OCI-M1 (cell line): ENCODE data around the gene ZFR2.
"Not testable (repeated sequence)": the region's sequence is repeated elsewhere in the genome, so short reads cannot be mapped to it uniquely, and the experiment has no call there.

Experiments
- DNase-seq: peaks from one replicate; lab custom pipeline; 2025; lab: John Stamatoyannopoulos, UW

The ZFR2 gene

GRCh38 chr19:3868770-3869456 lies at the start of gene ZFR2:
TSS of gene ZFR2 (minus strand) at chr19:3869038. CDS start at chr19:3869017, 21 bp downstream.
- no peak for DNase-seq

- no peak for DNase-seq
Measured at GRCh38 chr19:3916033-3916432, 47.2 kb upstream of the ZFR2 start.

DNA sequence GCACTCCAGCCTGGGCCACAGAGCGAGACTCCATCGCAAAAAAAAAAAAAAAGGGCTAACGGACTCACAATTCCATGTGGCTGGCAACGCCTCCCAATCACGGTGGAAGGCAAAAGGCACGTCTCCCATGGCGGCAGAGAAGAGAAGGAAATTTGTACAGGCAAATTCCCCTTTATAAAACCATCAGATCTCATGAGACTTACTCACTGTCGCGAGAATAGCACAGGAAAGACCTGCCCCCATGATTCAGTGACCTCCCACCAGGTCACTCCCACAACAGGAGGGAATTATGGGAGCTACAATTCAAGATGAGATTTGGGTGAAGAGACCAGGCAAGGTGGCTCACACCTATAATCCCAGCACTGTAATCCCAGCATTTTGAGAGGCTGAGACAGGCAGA lies 45.4 kb upstream of the ZFR2 start:
- no peak for DNase-seq

DNA sequence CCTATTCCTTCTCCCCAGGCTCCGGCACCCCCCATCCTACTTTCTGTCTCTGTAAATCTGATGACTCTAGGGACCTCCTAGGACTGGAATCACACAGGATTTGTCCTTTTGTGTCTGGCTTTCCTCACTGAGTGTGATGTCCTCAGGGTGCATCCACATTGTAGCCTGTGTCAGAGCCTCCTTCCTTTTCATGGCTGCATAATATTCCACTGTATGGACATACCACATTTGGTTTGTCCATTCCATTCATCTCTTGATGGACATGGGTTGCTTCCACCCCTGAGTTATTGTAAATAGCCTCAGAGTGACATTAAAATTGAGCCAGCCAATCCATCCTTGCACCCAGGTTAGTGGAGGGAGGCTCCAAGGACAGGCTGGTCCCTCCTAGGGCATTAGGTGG lies 41.3 kb upstream of the ZFR2 start:
- DNase-seq: no peak

- DNase-seq: no peak
Measured at GRCh38 chr19:3908266-3909054, 39.6 kb upstream of the ZFR2 start.

DNA sequence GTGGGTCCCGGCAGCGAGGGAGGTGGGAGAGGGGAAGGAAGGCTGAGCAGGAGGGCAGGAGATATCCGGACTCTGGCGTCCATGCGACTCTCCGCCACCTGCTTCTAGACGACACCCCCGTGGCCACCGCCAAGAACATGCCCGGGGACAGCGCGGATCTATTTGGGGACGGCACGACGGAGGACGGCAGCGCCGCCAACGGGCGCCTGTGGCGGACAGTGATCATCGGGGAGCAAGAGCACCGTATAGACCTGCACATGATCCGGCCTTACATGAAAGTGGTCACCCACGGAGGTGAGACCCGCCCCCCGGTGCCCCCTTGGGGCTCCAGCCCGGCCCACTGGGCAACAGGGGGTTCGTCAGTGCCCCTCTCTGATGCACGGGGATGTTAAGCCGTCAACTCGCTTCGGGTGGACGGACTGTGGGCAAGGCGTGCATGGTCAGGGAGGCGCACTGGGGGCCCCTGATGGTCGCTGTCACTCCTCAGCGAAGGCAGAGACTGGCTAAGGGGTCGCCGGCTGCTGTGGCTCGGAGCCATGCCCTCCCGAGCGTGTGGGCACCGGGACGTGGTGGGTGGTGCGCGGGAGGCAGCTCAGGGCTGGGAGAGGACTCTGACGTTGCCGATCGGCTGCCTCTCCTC lies 38.9 kb upstream of the ZFR2 start:
- no peak for DNase-seq

- DNase-seq: no peak
Measured at GRCh38 chr19:3904233-3904632, 35.4 kb upstream of the ZFR2 start.

DNA sequence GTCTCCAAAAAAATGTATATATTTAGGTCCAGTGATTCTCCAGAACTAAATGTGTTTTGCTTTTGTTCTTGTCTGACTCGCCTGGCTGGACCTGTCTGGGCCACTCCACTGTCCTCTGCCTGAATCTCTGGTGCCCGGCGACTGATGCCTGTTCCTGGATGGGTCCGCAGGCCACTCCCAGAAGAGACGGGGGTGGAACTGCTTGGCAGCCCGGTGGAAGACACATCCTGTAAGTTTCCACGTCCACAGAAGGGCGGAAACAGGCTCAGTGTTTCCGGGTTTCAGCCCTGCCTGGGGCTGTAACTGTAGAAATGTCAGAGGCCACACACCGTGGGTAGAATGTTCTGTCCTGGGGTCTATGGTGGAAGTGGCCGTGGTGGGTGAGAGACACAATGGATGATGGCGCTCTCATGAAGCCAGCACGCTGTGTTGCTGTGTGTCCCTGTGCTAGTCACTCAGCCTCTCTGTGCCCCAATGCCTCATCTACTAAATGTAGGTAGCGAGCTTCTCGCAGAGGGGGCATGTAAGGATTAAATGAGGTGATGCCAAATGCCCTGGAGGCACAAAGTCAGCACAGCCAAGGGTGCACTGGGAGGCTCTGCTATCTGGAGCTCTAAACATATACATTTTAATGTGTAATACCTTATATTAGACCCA lies 33.6 kb upstream of the ZFR2 start:
- DNase-seq: no peak

DNA sequence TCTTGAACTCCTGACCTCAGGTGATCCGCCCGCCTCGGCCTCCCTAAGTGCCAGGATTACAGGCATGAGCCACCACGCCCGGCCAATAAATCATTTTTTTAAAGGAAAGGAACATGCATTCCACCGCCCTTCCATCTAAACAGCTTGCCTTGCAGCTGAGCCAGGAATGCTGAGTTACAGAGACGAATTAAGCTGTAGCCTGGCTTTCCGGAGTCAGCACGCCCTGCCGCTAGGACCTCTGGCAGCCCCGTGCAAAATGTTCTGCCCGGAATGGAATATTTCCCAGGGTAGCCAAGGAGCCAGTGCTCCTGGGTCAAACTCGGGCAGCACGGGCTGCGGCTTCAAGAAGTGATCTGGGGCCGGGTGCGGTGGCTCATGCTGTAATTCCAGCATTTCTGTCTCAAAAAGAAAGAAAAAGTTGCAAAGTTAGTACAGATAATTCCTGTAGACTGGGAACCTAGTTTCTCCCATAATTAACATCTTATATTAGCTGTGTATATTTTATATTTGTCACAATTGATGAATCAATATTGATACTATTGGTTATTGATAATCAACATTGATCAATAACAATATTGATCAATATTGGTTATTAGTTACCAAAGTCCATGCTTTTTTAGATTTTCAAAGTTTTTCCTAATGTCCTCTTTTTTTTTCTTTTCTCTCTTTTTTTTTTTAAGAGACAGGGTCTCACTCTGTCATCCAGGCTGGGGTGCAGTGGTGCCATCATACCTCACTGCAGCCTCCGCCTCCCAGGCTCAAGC lies 30.9 kb upstream of the ZFR2 start:
- no peak for DNase-seq

DNA sequence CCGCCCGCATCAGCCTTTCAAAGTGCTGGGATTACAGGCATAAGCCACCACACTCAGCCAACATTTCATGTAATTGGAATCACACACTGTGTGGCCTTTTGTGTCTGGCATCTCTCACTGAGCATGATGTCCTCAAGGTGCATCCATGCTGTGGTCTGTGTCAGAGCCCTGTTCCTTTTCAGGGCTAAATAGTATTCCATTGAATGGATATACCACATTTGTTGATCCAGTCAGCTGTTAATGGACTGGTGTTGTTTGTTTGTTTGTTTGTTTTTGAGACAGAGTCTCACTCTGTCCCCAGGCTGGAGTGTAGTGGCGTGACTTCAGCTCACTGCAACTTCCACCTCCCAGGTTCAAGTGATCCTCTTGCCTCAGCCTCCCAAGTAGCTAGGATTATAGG lies 29.6 kb upstream of the ZFR2 start:
- DNase-seq: no peak

- DNase-seq: no peak
Measured at GRCh38 chr19:3897936-3898335, 29.1 kb upstream of the ZFR2 start.

DNA sequence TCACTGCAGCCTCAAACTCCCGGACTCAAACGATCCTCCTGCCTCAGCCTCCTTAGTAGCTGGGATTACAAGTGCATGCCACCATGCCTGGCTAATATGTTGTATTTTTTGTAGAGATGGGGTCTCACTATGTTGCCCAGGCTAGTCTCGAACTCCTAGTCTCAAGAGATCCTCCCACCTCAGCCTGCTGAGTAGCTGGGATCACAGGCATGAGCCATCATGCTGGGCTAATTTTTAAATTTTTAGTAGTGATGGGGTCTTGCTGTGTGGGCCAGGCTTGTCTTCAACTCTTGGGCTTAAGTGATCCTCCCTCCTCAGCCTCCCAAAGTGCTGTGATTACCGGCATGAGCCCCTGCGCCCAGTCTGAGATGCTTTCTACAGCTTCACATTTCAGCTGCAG lies 26.9 kb upstream of the ZFR2 start:
- no peak for DNase-seq

DNA sequence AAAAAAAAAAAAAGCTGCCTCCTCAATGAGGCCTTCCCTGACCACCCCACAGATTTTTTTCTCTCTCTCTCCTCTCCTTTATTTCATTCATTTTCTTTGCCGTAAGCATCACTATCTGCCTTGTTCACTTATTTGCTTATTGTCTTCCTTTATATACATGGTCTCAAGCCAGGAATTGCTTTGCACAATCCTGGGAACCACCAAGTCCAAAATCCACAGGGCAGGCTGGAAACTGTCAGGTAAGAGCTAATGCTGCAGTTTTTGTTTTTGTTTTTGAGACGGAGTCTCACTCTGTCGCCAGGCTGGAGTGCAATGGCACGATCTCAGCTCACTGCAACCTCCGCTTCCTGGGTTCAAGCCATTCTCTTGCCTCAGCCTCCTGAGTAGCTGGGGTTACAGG lies 26.1 kb upstream of the ZFR2 start:
- not testable (repeated sequence) for DNase-seq

- DNase-seq: no peak
Measured at GRCh38 chr19:3893509-3894179, 24.8 kb upstream of the ZFR2 start.

DNA sequence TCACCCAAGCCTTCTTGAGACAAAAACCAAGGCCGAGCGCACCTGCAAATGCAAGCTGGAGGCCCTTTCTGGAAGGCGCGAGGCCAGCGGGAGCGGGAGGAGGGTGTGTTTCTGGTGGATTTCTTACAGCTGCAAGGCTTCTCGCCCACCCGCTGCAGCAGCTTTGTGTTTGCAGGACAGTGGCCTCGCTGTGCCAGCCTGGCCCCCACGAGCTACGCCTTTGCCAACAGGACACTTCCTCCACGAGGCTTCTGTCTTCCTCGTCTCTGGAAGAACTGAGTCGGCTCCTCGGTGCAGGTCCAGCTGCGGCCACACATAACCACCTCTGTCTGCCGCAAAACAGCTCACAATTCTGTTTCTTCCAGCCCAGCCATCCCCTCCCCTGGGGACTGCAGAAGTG lies 21.8 kb upstream of the ZFR2 start:
- DNase-seq: no peak

DNA sequence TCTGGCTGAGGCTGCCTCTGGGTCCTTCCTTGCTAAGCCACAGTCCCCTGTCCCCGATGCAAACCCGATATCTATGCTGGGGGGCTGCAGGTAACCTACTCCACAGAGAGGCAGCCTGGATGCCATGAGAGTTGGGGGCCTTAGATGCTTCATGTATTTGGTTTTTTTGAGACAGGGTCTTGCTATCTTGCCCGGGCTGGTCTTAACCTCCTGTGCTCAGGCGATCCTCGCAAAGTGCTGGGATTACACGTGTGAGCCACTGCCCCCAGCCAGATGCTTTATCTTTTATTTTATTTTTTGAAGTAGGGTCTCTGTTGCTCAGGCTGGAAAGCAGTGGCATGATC lies 13.2 kb upstream of the ZFR2 start:
- DNase-seq: no peak

- DNase-seq: peak; percentile 70
Measured at GRCh38 chr19:3881272-3882040, 12.6 kb upstream of the ZFR2 start.

DNA sequence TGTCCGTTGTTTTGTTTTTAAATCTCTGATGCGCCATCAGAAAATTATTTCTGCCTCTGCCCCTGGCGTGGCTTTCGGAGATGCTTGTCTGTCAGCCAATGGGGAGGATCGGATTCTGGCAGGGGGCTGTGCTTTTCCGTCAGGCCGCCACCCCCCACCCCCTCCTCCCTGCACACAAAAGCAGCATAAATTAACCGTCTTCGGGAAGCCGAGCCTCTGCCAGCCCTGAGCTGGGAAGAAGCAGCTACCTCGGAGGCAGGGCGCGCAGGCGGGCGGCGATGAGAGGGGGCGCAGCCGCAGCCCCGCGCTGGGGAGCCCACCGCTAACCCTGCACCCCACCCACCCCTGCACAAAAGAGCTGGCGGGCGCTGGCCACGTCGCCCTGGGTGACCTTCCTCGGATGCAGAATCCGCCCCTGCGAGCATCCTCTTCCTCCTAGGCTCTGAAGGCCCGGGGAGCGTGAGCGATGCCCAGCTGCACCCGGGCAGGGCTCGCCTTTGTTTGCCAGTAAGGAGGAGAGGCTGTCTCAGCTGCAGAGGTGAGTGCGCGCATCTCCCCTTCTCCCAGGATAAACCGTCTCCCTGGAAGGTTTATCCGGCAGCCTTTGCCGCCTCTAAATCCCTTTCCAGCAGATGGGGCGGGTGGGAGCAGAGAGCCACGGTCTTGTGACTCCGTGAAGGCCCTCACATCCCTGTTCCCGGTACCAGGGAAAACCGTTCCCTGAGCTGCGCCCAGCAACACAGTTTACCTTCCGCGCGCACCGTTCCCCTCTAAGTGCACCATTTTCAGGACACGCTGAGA lies 11.8 kb upstream of the ZFR2 start, which contains the start of gene ATCAY:
ATCAY (plus strand) TSS at position 215 of the 801 bp plus-strand sequence. CDS start 5,083 bp downstream, outside the sequence.
- DNase-seq: no peak

DNA sequence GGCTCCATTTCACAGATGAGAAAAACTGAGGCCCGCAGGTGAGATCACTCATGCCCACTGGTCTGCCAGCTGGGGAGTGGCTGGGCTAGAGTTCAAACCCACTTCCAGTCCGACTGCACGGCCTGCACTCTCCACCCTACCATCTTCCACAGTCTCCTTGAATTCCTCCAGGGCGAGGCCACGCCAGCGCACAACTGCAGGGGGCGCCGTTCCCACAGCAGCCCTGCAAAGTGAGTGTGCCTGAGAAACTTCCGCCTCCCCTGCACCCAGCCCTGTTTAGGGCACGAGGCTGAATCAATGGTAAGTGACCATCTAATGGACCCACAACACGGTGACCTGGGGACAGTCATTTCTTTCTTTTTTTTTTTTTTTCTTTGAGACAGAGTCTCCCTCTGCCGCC lies 10.8 kb upstream of the ZFR2 start:
- DNase-seq: peak; percentile 1

- not testable (repeated sequence) for DNase-seq
Measured at GRCh38 chr19:3874695-3875094, 5.9 kb upstream of the ZFR2 start.
